Thymus (tissue), 11 donors: ENCODE results near the gene MALT1. TPM values are rescaled to one million over a fixed set of nuclear protein-coding genes. Genes with fewer than 3 reads are reported as not detected.
"Not testable (repeated sequence)": the region's sequence is repeated elsewhere in the genome, so short reads cannot be mapped to it uniquely, and the experiment has no call there.

ENCODE experiments used
- DNase-seq, 9 donors: peaks; one replicate each; pipeline ENCODE4 v3.0.0-alpha.2; 2013; ENCODE audit warnings: low spot score in 9 of 9, low read depth in 6 of 9, missing footprints in 1 of 9
- H3K27ac ChIP-seq, 2 donors: one replicate each; pipeline ENCODE4 v1.5.1; 2013; ENCODE audit warnings: control low read depth in 1 of 2, low read depth in 1 of 2, low read length in 1 of 2, mild to moderate bottlenecking in 1 of 2, moderate library complexity in 1 of 2
- H3K27me3 ChIP-seq, 2 donors: one replicate each; pipeline ENCODE4 v1.5.1; 2013; ENCODE audit warnings: low read length in 1 of 2; ENCODE audit not compliant: control insufficient read depth in 2 of 2, insufficient read depth in 1 of 2
- H3K36me3 ChIP-seq, 2 donors: one replicate each; pipeline ENCODE4 v1.5.1; 2013; ENCODE audit warnings: low read length in 1 of 2, mild to moderate bottlenecking in 1 of 2, moderate library complexity in 1 of 2; ENCODE audit not compliant: control insufficient read depth in 2 of 2, insufficient read depth in 2 of 2
- H3K4me1 ChIP-seq, 2 donors: one replicate each; pipeline ENCODE4 v1.5.1; 2013; ENCODE audit warnings: low read length in 2 of 2; ENCODE audit not compliant: control insufficient read depth in 2 of 2, insufficient read depth in 2 of 2
- H3K4me3 ChIP-seq, 2 donors: one replicate each; pipeline ENCODE4 v1.5.1; 2013; ENCODE audit warnings: low read length in 2 of 2, control low read depth in 1 of 2, mild to moderate bottlenecking in 1 of 2
- H3K9me3 ChIP-seq, 2 donors: one replicate each; pipeline ENCODE4 v1.5.1; 2013; ENCODE audit warnings: low read length in 1 of 2, mild to moderate bottlenecking in 1 of 2; ENCODE audit not compliant: control insufficient read depth in 2 of 2, insufficient read depth in 1 of 2
- WGBS: extraction: QIAGEN DNeasy Blood & Tissue Kit; methylation state at CpG from one replicate; pipeline ENCODE4 v1.1.7; 2013; 5-methylcytosine and 5-hydroxymethylcytosine counted together
- polyA plus RNA-seq: library from polyadenylated mRNA; stranded (reverse); fragments of 200-250 nt; gene quantifications from one replicate; pipeline ENCODE4 v1.2.3, GENCODE V29; 2013
- total RNA-seq: library from RNA; stranded (reverse); fragments of 120-200 nt; gene quantifications from one replicate; pipeline ENCODE4 v1.2.4, GENCODE V29; 2013
- donor health status: healthy.

The MALT1 gene
- total and polyA plus RNA-seq, 2 donors: 35.2 to 40.0 TPM

GRCh38 chr18:58637197-58637596, 34.1 kb upstream of the MALT1 start:
- Histone ChIP-seq H3K27ac (no peak overlapping the region), H3K9me3 (no peaks in the 10 kb centered on the region), H3K36me3 (no peaks in the 10 kb centered on the region), H3K4me3 (no peak overlapping the region), H3K4me1 (peaks cover 0 to 8% of the 10 kb centered on the region in 2 donors), H3K27me3 (no peaks in the 10 kb centered on the region)
- WGBS: 96% methylated on average over 6 of the region's 6 CpGs
- no peak for DNase-seq

GRCh38 chr18:58637946-58638345, 33.3 kb upstream of the MALT1 start:
- peaks cover 0 to 8% of the 10 kb centered on the region in 2 donors for H3K4me1 ChIP-seq
- no peaks in the 10 kb centered on the region for H3K9me3 ChIP-seq
- H3K27me3 ChIP-seq: no peaks in the 10 kb centered on the region
- DNase-seq: no peak
- H3K36me3 ChIP-seq: no peaks in the 10 kb centered on the region
- H3K27ac ChIP-seq: peak overlapping the region in 1 of 2 donors; percentile 8
- H3K4me3 ChIP-seq: no peak overlapping the region
- WGBS: 86% methylated on average over 6 of the region's 6 CpGs

GRCh38 chr18:58638441-58638840, 32.8 kb upstream of the MALT1 start:
- WGBS: 38% methylated on average over 2 of the region's 2 CpGs
- Histone ChIP-seq H3K9me3 (no peaks in the 10 kb centered on the region), H3K4me1 (peaks cover 0 to 8% of the 10 kb centered on the region in 2 donors), H3K27ac (no peak overlapping the region), H3K36me3 (no peaks in the 10 kb centered on the region), H3K4me3 (no peak overlapping the region), H3K27me3 (no peaks in the 10 kb centered on the region)
- DNase-seq: no peak

- Histone ChIP-seq H3K4me1 (peaks cover 0 to 7% of the 10 kb centered on the region in 2 donors), H3K36me3 (no peaks in the 10 kb centered on the region), H3K27ac (no peak overlapping the region), H3K27me3 (no peaks in the 10 kb centered on the region), H3K9me3 (no peaks in the 10 kb centered on the region), H3K4me3 (no peak overlapping the region)
- 98% methylated on average over 2 of the region's 2 CpGs for WGBS
- DNase-seq: no peak
Observed at GRCh38 chr18:58639237-58639636, 32.0 kb upstream of the MALT1 start.

- peaks cover 0 to 5% of the 10 kb centered on the region in 2 donors for H3K4me1 ChIP-seq
- no peak for DNase-seq
- H3K27ac ChIP-seq: no peak overlapping the region
- H3K36me3 ChIP-seq: no peaks in the 10 kb centered on the region
- H3K27me3 ChIP-seq: no peaks in the 10 kb centered on the region
- 92% methylated on average over 5 of the region's 5 CpGs for WGBS
- H3K4me3 ChIP-seq: no peak overlapping the region
- H3K9me3 ChIP-seq: no peaks in the 10 kb centered on the region
Observed at GRCh38 chr18:58639751-58640427, 31.4 kb upstream of the MALT1 start.

GRCh38 chr18:58640428-58640805, 30.8 kb upstream of the MALT1 start:
- peaks cover 0 to 5% of the 10 kb centered on the region in 2 donors for H3K4me1 ChIP-seq
- WGBS: 92% methylated on average over 4 of the region's 4 CpGs

GRCh38 chr18:58640891-58641610, 30.2 kb upstream of the MALT1 start:
- H3K27me3 ChIP-seq: no peaks in the 10 kb centered on the region
- no peak for DNase-seq
- H3K36me3 ChIP-seq: no peaks in the 10 kb centered on the region
- H3K27ac ChIP-seq: no peak overlapping the region
- peaks cover 0 to 5% of the 10 kb centered on the region in 2 donors for H3K4me1 ChIP-seq
- no peak overlapping the region for H3K4me3 ChIP-seq
- no peaks in the 10 kb centered on the region for H3K9me3 ChIP-seq
- WGBS: 97% methylated on average over 7 of the region's 7 CpGs

More at GRCh38 chr18:58640428-58640805, 30.8 kb upstream of the MALT1 start:
- Histone ChIP-seq H3K27ac (no peak overlapping the region), H3K27me3 (no peaks in the 10 kb centered on the region), H3K9me3 (no peaks in the 10 kb centered on the region), H3K4me3 (no peak overlapping the region), H3K36me3 (no peaks in the 10 kb centered on the region)
- no peak for DNase-seq

GRCh38 chr18:58643557-58643956, 27.7 kb upstream of the MALT1 start:
- 97% methylated on average over 6 of the region's 6 CpGs for WGBS
- H3K9me3 ChIP-seq, H3K27me3 ChIP-seq, H3K4me1 ChIP-seq, H3K27ac ChIP-seq, DNase-seq, H3K36me3 ChIP-seq, H3K4me3 ChIP-seq: not testable (repeated sequence)

- DNase-seq: no peak
- H3K9me3 ChIP-seq: peaks cover 0 to 4% of the 10 kb centered on the region in 2 donors
- H3K4me3 ChIP-seq: no peak overlapping the region
Observed at GRCh38 chr18:58645398-58645797, 25.9 kb upstream of the MALT1 start.

More at GRCh38 chr18:58645398-58645797, 25.9 kb upstream of the MALT1 start:
- Histone ChIP-seq H3K36me3 (no peaks in the 10 kb centered on the region), H3K27me3 (no peaks in the 10 kb centered on the region), H3K4me1 (peaks cover 2% of the 10 kb centered on the region in 2 donors), H3K27ac (no peak overlapping the region)
- WGBS: 95% methylated on average over 5 of the region's 5 CpGs
